HG02759 (cell line): ENCODE measurements around the gene PC.

Source experiments
- ATAC-seq: cut with Tn5 transposase; IDR thresholded peaks from one replicate; pipeline ENCODE4 v1.9.1; 2021; ENCODE audit warnings: mild to moderate bottlenecking, moderate library complexity; ENCODE audit not compliant: unreplicated experiment

PC gene

DNA sequence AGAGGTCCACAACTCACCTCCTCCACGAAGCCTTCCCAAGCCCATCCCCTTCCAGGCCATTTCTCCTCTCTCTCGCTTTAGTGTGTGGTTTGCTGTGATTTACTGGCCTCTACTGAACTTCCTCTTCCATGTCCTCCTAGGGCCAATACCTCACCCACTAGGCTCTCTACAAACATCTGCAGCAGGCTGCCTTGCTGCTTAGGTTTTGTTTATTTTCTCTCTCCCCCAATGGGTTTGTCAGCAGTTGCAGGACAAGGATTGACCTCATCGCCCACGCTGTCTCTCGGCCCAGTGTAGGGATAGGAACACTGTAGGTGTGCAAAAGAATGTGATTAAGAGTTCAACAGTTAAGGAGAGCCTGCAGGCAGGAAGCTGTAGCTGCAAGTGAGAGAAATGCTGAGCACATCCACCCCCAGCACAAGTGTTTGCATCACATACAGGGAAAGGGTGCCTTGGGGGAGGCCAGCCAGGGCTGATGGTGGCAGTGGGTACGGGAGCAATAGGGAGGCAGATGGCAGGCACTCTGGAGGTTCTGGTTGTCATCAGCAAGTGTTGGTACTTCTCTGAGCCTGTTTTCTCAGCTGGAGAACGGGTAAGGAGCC is 1.4 kb downstream of the PC start:
- no peak for ATAC-seq

DNA sequence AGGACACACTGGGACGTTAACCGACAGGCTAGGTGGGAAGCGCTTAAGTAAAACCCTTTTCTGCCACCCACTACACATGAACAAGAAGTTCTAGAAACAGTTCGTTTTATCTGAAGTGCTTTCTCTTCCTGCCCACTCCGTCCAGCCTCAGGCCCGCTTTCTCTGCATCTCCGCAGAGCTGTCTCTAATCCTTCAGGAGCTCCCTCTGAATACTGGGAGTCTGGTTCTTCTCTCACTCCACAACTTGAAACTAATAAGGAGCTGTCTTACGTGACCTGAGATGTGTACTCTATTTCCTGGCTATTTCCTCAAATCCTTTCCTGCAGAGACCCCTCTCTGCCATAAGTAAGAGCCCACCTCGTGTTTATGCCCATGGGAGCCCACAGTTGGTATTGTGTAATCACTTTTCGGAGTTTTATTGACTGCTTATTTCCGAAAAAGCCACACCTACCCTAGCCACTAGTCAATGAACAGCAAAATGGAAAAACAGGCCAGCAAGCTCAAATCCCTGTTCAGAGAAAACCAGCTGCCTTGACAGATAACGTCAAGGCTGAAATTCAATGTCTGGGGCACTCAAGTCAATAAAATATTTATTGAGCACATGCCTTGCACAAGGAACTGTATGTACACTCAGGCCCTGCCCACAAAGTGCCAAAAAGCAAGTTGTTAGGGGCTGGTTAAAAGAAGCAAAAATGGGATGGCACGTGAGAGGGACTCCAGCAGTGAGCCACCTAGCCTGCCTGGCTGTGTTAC is 4.9 kb downstream of the PC start:
- ATAC-seq = no peak

DNA sequence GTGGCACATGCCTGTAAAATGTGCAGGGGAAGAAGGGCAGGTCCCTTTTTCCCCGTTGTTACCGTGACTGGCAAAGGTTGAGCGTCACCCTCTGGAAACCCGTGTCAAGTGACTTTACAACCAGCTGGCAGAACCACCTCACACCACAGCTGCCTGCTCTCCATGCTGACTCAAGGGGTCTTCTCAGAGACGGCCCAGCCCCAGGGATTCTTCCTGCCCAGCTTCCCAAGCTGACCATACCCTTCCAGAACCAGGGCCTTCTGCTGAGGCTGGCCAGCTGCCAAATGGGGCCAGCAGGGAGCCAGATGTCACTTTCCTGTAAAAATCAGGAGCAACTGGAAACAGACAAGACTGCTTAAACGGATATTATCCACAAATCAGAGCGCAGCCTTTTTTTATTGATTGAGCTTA is 6.3 kb downstream of the PC start:
- ATAC-seq = no peak

DNA sequence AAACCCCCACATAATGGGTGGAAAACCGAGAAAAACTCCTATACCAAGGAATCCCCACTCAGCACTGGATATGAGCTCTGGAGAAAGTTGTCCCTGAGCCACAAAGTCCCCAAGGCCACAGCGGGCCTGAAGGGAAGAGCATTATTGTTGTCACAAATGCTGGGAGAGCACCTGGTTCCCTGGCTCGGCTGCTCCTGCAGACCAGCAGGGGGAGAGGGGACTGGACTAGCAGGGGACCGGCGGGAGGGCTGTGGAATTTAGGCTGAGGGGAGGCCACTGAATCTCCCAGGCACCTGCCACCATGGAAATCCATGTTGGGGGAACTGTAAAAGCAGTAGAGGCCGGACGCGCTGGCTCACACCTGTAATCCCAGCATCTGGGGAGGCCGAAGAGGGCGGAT is 7.0 kb downstream of the PC start:
- no peak for ATAC-seq

DNA sequence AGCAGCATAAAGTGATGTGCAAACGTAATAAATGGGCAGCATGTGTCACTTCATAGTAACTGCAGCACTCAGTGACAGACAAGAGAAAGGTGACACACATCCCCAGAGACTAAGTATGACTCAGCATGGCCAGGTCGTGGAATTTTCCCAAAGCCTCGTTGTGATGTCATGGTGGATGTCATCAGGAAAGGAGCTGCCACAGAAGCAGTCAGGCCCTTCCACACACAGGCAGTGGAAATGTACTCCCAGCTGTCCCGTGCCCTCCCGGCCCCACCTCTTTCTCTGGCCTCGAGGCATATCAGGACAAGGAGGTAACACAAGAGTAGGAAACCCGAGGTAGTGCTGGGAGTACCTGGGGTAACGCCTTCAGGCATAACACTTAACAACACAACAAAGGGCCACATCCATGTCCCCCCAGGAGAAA is 8.1 kb downstream of the PC start:
- ATAC-seq = no peak

DNA sequence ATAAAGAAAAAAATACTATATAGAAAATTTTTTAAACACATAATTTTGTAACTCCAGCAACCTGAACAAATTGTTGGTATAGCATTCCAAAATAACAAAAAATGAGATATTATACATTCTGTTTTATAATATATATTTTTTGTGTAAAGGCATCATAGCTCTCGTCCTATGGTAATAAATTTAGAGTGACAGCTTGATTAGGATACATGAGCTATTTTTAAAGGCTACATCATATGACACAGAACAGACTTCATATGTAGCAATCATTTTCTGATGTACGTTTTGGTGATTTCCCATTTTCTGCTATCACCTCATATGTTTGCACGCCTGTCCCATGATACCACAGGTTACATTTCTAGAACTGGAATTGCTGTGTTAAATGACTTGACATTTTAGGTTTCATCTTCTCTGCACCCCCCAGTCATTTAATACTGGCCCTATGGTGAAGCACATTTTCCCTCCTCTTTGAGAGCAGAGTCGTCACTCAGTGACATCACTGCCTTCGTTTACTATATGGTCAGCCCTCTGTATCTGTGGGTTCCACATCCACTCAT is 19.5 kb downstream of the PC start:
- no peak for ATAC-seq

DNA sequence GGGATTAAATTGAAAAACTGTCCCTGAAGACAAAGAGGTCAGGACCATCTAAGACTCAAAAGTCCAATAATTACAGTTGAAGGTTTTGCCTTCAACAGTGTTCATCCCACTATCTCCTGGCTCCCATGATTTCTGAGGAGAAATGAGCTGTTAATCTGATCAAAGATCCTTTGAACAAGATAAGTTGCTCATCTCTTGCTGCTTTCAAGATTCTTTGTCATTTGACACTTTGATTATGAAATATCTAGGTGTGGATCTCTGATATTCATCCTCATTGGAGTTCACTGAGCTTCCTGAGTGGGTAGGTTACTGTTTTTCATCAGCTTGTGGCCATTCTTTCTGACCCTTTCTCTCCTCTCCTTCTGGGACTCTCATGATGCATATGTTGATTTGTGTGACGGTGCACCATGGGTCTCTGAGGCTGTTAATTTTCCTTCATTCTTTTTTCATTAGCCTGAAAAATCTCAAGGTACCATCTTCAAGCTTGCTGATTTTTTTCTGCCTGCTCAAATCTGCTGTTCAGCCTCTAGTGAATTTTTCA is 20.9 kb downstream of the PC start:
- ATAC-seq = no peak

DNA sequence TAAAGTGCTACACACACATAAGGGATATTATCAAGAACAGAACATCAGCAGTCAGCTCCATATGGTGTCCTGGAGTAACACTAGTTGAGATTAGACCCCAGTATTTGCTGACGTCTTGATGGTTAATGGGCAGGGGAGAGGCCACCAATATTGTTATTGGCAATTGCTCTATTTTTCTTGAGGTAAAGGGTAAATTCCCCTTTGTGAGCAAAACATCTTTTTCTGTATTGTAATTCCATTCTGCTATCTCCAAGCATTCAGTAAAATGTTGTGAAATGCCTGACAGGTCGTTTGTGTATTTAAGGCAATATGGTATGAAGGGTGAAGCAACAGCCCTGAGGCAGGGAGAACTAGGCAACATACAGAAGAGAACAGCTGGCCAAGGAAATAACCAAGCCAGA is 21.9 kb downstream of the PC start:
- no peak for ATAC-seq

DNA sequence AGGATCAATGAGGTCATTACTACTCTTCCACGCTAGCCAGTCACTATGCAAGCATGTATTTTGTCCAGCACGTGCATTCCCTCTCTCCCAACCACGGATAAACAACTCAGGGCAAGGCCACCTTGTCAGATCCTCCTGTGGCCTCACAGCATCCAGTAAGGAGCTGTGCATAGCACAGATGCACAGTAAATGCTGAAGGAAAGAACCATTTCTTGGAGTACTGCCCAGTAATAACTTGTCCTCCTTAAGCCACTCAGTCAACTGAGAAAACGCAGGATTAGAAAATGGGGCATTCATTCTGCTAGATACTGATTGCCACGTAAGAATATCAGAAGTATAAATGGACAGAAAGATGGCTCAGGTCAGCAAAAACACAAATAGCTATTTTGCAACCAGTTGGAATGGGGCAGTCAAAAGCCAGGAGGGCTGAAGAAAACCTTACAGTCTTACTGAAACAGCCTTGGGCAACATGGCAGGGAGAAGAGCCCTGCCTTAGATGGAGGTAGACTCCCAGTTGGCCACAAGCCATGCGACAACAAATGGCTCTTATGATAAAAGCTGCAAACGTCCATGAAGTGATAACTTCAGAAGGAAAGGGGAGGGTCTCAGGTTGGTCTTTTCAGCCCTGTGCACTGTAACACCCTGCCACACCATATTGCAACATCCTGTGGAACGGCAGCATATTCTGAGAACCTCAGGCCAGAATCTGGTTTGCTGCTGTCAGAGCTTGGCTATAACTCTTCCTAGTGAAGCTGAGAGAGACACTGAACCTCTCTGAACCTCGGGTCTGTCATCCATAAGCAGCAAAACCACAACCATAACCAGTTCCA is 23.0 kb downstream of the PC start:
- no peak for ATAC-seq

DNA sequence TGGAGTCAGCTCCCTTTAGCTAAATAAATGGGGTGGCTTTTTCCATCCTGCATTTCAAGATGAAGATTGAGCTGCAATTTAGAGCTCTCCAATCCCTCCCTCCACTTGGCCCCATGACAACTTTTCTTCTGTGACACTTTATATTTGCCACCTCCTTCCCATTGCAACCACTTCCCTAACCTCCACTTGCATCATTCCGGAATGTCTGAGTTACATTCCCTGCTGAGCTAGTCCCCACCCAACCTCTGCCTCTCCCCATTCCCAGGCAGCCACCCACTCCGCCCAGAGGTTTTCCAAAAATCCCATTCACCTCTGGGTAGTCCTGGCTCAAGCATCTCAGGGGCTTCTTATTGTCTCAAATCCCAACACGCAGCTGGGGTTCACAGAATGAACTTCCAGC is 24.7 kb downstream of the PC start:
- ATAC-seq = no peak

DNA sequence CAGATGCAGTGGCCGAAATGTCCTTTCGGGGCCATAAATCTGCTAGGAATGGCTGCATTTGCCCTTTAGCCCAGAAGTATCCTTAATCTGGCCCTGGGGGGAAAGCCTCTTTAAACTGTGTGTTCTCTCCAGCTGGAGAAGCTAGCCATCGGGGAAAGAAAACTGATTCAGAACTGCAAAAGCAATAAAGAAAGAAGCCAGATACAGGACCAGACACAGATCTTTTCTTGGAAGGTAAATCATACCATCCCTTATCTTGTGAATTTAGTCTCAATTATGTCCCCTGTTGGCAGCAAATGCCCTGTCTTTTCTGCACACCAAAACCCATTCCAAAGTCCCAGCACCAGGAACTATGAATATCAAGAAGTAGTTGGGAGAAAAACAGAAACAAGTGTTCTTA is 25.6 kb downstream of the PC start:
- ATAC-seq = no peak

DNA sequence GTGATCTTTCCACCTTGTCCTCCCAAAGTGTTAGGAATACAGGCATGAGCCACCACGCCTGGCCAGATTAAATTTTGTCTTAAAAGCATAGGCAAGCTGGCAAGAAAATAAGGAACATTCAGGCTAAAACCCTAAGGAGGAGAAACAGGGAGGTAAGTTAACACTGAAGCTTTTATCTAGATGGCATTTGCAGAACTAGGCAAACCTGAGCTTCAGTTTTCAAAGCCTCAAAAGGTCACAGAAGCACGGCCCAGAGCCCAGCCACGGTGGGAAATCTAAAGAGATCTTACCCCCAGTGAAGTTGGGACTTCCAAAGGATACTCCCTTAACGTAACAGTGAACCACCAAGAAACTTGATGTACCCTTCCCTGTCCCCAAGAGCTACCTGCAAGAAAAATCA is 28.4 kb downstream of the PC start:
- ATAC-seq = no peak

DNA sequence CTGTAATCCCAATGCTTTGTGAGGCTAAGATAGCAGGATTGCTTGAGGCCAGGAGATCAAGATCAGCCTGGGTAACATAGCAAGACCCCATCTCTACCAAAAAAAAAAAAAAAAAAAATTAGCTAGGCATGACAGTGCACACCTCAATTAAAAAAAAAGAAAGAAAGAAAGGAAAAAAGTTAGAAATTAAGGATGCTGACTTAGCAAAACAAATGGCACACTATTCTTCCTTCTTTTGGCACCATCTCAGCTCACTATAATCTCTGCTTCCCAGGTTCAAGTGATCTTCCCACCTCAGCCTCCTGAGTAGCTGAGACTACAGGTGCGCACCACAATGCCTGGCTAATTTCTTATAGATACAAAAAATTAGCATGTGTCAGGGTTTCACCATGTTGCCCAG is 33.9 kb downstream of the PC start:
- ATAC-seq = no peak

DNA sequence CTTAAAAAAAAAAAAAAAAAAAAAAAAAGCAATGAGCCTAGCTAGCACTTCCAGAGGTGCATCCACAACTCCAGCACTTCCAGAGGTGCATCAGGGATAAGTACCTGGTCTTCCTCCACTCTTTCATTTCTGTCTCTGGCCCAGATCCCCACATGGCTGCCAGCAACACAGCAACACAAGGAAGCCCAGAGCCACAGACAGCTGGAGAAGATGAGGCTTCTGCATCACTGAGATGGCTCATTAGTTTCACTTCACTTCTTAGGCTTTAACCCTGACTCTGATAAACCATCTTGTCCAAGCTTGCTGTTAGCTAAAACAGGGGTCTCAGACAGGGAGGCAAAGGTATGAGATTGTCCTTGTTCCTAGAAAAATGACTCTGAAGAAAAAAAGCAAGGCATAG is 35.6 kb downstream of the PC start:
- no peak for ATAC-seq

DNA sequence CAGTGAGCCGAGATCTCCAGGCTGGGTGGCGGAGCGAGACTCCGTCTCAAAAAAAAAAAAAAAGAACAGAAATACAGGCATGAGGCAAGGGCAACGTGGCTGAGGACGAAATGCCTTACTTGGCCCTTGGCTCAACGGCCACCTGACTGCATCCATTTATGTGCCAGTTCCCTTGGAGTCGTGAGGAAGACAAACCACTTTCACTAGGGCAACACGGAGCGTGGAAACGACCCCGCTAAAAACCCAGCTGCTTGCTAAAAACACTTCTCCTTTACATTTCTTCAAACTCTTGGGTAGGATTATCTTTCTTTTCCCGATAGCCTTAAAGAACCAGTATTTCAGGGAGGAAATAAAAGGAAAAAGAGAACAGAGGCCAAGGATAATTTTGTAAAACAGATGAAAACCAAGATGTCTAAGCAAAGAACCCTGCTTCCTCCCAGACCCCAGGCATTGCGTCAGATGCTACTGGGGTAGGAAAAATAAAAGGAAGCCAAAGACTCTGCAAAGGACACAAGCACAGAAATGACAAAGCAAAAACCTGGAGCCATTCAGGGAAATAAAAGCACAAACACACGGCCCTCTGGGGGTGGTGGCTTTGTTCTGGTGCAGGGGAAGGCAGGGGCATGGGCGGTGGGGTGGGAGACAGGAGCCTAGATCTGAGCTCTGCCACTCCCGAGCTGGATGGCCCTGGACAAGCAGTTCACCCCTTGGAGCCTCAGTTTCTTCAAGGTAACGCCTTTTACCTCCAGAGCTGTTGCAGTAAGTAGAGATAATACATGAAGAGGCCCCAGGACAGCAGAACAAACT is 37.0 kb downstream of the PC start:
- ATAC-seq = no peak

DNA sequence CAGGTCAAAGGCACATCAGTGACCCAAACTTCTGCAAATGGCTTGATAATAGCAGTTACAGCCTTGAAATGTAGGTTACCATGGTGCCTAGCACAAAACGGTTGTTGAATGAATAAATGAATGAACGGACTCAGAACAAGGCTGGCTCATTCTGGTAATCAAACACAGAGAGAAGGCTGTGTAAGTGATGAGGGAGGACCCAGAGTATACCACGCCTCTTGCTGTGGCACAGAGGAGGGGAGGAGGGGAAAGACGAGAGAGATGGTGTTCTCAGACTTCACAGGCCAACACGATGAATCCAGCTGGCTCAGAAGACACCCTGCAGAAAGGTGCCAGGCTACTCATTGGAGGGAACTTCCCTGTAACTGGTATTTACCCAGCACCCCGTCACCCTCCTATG is 38.3 kb downstream of the PC start:
- no peak for ATAC-seq

DNA sequence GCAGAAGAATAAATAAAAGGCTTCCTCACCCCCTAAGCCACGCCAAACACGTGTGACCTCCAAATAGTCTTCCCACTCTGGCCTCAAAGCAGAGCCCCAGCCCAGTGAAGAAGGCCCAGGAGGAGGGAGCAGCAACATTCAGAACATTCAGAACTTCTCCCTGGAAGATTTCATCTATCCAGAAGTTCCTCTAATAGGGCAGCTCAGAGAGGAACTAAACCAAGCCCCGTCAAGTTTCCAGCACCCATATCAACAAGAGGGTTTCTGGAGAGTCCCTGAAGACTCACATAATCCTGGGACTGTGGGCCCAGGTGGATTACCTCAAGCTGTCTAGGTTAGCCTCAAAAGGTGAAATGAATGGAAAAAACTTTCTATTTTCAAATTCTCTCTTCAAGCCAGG is 39.4 kb downstream of the PC start:
- ATAC-seq = no peak

DNA sequence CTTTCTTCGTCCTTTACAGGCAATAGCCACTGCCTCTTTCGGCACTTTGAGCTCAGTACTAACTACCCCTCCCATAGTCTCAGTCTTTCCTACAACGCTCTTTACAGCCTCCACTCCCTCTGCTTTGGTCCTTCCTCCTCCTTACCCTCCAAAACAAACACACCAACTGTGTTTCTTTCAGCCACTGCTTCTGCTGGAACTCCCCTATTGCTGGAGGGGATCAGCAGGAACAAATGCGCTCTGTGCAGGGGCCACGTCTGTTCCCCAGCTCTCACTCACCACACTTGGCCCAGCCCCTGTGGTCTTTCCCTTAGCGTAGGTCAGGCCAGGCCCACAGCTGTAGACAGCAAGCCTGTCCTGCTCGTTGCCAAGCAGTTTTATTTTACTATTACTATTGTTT is 42.3 kb downstream of the PC start:
- no peak for ATAC-seq

DNA sequence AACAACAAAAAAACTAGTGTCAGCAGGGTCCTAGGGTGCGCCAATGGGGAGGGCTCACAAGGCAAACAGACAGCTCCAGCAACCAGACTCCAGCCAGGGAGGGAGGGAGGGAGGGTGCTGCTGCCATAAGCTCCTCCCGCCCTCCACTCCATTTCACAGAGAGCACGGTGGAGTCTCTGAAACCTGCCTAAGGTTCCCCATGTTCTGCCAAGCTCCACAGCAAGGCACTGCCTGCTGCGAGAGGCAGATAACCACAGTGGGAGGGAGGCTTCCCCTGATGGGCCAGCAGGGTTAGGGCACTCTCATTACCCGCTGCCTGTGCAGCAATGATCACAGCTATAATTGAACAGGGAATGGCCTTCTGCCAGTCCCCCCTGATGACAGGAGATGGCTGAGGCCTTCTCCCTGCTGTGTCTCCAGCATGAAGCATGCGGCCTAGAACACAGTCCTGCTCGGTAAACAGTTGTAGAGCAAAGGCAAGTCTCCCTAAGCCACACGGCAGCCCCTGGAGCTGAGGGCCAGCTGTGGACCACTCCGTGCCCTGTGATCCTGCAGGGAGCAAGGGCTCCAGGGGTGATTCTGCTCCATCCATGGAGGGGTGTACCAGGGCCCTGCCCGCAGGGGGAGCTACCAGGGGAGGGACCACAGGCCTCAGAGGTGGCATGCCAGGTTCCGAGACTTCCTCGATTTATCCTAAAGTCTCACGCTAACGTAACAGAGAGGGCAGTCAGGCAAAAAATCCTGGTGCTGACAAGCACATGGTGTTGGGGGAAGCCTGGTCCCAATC is 42.9 kb downstream of the PC start:
- ATAC-seq = no peak

DNA sequence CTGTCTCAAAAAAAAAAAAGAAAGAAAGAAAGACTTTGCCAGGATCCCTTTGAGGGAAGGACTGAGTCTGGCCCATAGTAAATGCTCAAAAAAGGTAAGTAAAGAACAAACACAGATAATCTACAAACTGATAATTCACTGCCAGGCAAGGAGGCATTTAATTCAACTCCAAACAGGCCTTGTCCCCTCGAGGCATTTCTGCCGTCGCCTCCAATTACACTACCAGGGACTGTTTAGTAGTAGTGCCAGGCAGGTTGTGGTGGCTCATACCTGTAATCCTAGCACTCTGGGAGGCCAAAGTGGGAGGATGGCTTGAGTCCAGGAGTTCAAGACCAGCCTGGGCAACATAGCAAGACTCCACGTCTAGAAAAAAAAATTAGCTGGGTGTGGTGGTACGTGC is 43.7 kb downstream of the PC start:
- no peak for ATAC-seq
